ENCODE results near the gene WWTR1. TPM values are rescaled to one million over a fixed set of nuclear protein-coding genes. Genes with fewer than 3 reads are reported as not detected.

The WWTR1 gene
- total and polyA plus RNA-seq, 2 of the 8 experiments (the other 6 are each of a cell fraction or from before 2014, with no cell fraction given): 15.7 to 18.6 TPM

DNA sequence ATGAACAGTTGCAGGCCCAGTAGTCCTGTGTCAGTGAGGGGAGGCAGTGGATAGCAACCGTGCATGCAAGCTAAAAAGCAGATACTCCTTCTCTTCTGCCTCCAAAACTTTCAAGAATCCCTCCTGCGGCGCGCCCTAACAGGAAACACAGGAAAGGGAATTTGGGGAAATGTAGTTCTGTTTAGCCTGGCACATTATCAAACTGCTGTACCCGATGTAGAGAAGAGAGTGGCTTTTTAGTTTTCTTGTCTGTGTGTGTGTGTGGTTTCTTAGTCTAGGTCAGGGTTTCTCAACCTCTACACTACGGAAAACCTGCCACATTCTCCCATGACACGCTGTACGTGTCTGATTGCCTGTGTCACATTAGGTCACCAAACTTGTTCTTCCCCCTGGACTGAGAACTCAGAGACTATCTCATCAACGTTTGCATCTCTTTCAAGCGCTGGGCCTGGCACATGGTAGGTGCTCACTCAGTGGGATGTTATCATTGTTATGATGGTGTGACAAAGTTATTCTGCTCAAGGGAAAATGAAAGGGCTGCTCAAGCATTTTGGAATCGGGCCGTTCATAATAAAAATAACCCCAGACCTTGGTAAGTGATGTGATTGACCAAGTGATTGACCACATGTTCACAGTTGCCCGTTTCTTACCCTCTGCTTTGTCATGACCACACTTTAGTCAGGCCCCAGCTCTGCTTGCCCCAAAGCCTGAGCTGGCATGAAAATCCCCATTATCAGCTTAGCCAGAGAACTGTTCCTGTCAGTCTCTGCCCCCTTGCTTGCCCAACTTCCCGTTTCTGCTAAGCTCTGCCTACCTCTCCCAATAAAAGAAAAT, 150.1 kb downstream of the WWTR1 start (continued):
- TF ChIP-seq, protein P1, sequence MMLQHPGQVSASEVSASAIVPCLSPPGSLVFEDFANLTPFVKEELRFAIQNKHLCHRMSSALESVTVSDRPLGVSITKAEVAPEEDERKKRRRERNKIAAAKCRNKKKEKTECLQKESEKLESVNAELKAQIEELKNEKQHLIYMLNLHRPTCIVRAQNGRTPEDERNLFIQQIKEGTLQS (IDR thresholded peaks at IDR 0.05; ENCODE audit: insufficient read depth, low read depth, low read length): no peak
- TF ChIP-seq KDM5A (IDR thresholded peaks at IDR 0.05; ENCODE audit: low read length) (no peak), NRF1 (IDR thresholded peaks at IDR 0.05; ENCODE audit: low read depth, low read length) (no peak), SIN3A (conservative IDR thresholded peaks at IDR 0.05 in 1 of 2, IDR thresholded peaks at IDR 0.05 in 1 of 2; ENCODE audit: low read depth in 1 of 2, low read length in 2 of 2) (no peak), ASH2L (IDR thresholded peaks at IDR 0.05; ENCODE audit: low read length) (no peak), FOSL1 (IDR thresholded peaks at IDR 0.05; ENCODE audit: insufficient read depth, low read depth, low read length) (no peak), KDM4A (IDR thresholded peaks at IDR 0.05; ENCODE audit: low read depth, low read length, severe bottlenecking) (no peak), ZNF274 (IDR thresholded peaks at IDR 0.05; ENCODE audit: borderline replicate concordance, extremely low read depth, low read length) (no peak)
